B cell (primary cell): Measurements from ENCODE around the gene TENM3. TPM values are rescaled to one million over a fixed set of nuclear protein-coding genes. Genes with fewer than 3 reads are reported as not detected.

Experiments
- ATAC-seq: fragments of 200-7000 bp; cut with Tn5 transposase; one replicate; pipeline ENCODE4 v1.10.0; 2021; ENCODE audit warnings: low read depth, mild to moderate bottlenecking, moderate number of reproducible peaks, moderate library complexity
- CTCF ChIA-PET: fragments of 350-600 bp; sonication (Branson Sonifier 250); formaldehyde crosslinking; loops from one replicate; lab custom pipeline; 2021; ENCODE audit warnings: antibody characterized with exemption, inconsistent platforms; lab: Charles Lee
- POLR2A ChIA-PET: fragments of 350-600 bp; sonication (Branson Sonifier 250); formaldehyde crosslinking; loops from one replicate; lab custom pipeline; 2021; ENCODE audit warnings: antibody characterized with exemption; lab: Charles Lee
- DNase-seq: peaks from one replicate; pipeline ENCODE4 v3.0.0; 2013
- H2AFZ ChIP-seq: 2 replicates; pipeline ENCODE4 v1.6.1; 2012; ENCODE audit warnings: mild to moderate bottlenecking, low read depth, low read length; ENCODE audit not compliant: insufficient read depth, poor library complexity, severe bottlenecking
- H3K27ac ChIP-seq, 2 donors: 1 replicate in 1 of 2; 2 replicates in 1 of 2; pipeline ENCODE4 v1.5.1; 2012 to 2013; ENCODE audit warnings: low read length in 2 of 2, mild to moderate bottlenecking in 2 of 2, moderate library complexity in 1 of 2
- H3K27me3 ChIP-seq, 4 experiments: fragments of 200-600 bp in 1 of 4; sonication (generic) in 1 of 4; replicated peaks in 1 of 4; 1 replicate in 2 of 4; 2 replicates in 2 of 4; pipeline versions ENCODE4 v1.6.1 to v1.7.0; 2013 to 2016; ENCODE audit warnings: low read length in 3 of 4, mild to moderate bottlenecking in 2 of 4, mixed read lengths in 1 of 4, moderate library complexity in 1 of 4; ENCODE audit not compliant: insufficient read depth in 4 of 4, control insufficient read depth in 3 of 4; ENCODE audit errors: control extremely low read depth in 1 of 4
- H3K36me3 ChIP-seq, 2 experiments: replicated peaks in 1 of 2; 1 replicate in 1 of 2; 2 replicates in 1 of 2; pipeline versions ENCODE4 v1.6.1 to v1.7.1; 2013; ENCODE audit warnings: low read length in 1 of 2; ENCODE audit not compliant: insufficient read depth in 2 of 2, control insufficient read depth in 1 of 2; ENCODE audit errors: control extremely low read depth in 1 of 2, extremely low read depth in 1 of 2
- H3K4me1 ChIP-seq, 2 donors: fragments of 200-600 bp in 1 of 2; sonication (generic) in 1 of 2; 1 replicate in 1 of 2; 2 replicates in 1 of 2; pipeline versions ENCODE4 v1.5.1 to v1.6.1; 2013 to 2017; ENCODE audit warnings: low read length in 2 of 2; ENCODE audit not compliant: control insufficient read depth in 2 of 2, insufficient read depth in 2 of 2
- H3K4me2 ChIP-seq: replicated peaks from 2 replicates; pipeline ENCODE3; 2012; ENCODE audit warnings: mild to moderate bottlenecking, low read depth, low read length; ENCODE audit not compliant: poor library complexity, severe bottlenecking
- H3K4me3 ChIP-seq, 5 experiments: fragments of 200-600 bp in 1 of 5; sonication (generic) in 1 of 5; 1 replicate in 3 of 5; 2 replicates in 2 of 5; pipeline versions ENCODE4 v1.5.1 to v1.7.0; 2011 to 2016; ENCODE audit warnings: low read length in 4 of 5, mild to moderate bottlenecking in 4 of 5, low read depth in 2 of 5, control low read depth in 1 of 5, moderate library complexity in 1 of 5; ENCODE audit not compliant: insufficient read depth in 1 of 5; ENCODE audit errors: control extremely low read depth in 1 of 5, extremely low read depth in 1 of 5
- H3K79me2 ChIP-seq: fragments of 200-600 bp; sonication (generic); one replicate; pipeline ENCODE4 v1.6.0; 2016; ENCODE audit warnings: low read length; ENCODE audit not compliant: control insufficient read depth, insufficient read depth
- H3K9ac ChIP-seq: fragments of 200-600 bp; sonication (generic); 2 replicates; pipeline ENCODE4 v1.6.1; 2017; ENCODE audit warnings: mild to moderate bottlenecking, low read length, moderate library complexity
- H3K9me3 ChIP-seq, 3 donors: one replicate each; pipeline versions ENCODE4 v1.6.1 to v1.7.1; 2013; ENCODE audit warnings: low read length in 2 of 3; ENCODE audit not compliant: control insufficient read depth in 2 of 3, insufficient read depth in 1 of 3; ENCODE audit errors: control extremely low read depth in 1 of 3
- H4K20me1 ChIP-seq: 2 replicates; pipeline ENCODE4 v1.6.0; 2012; ENCODE audit warnings: mild to moderate bottlenecking, low read length; ENCODE audit not compliant: insufficient read depth, control insufficient read depth, poor library complexity, severe bottlenecking
- H3K27ac Mint-ChIP-seq: one replicate; pipeline ENCODE4 v1.8.0; 2021; ENCODE audit warnings: mixed read lengths
- H3K27me3 Mint-ChIP-seq: one replicate; pipeline ENCODE4 v1.8.0; 2021; ENCODE audit warnings: mixed read lengths
- H3K4me1 Mint-ChIP-seq: one replicate; pipeline ENCODE4 v1.8.0; 2021; ENCODE audit warnings: mixed read lengths
- H3K4me3 Mint-ChIP-seq: one replicate; pipeline ENCODE4 v1.8.0; 2021; ENCODE audit warnings: mixed read lengths
- H3K9me3 Mint-ChIP-seq: one replicate; pipeline ENCODE4 v1.8.0; 2022; ENCODE audit warnings: mixed read lengths; ENCODE audit not compliant: insufficient read depth
- CTCF ChIP-seq: fragments of 200-600 bp; IDR thresholded peaks from one replicate; pipeline ENCODE4 v1.8.0; 2022; ENCODE audit warnings: antibody characterized with exemption, mild to moderate bottlenecking
- EZH2 ChIP-seq: IDR thresholded peaks from 2 replicates; pipeline ENCODE4 v1.6.1; 2012; ENCODE audit warnings: borderline replicate concordance, low read depth, mild to moderate bottlenecking, moderate library complexity, low read length; ENCODE audit not compliant: insufficient read depth, poor library complexity, severe bottlenecking
- WGBS: methylation state at CpG from one replicate; pipeline ENCODE4 v1.1.5; 2013; ENCODE audit warnings: missing lambda C conversion rate; ENCODE audit not compliant: insufficient coverage; 5-methylcytosine and 5-hydroxymethylcytosine counted together
- intact Hi-C: fragments of 100-400 bp; cut with micrococcal nuclease; formaldehyde crosslinking; loops from one replicate; pipeline ENCODE4 v1.10.0; 2022
- polyA plus RNA-seq: library from polyadenylated mRNA; depleted of rRNA; stranded (reverse); fragments of >200 nt; gene quantifications from 2 replicates; pipeline ENCODE4 v1.2.3, GENCODE V29; 2012
- total RNA-seq, 2 donors: library from RNA; stranded (reverse); fragments of 120-200 nt in 1 of 2; gene quantifications; 1 replicate in 1 of 2; 2 replicates in 1 of 2; pipeline versions ENCODE4 v1.2.3 to v1.2.4, GENCODE V29; 2013 to 2022

Gene TENM3
- total and polyA plus RNA-seq, 2 donors (not counting 1 experiment from before 2014, with no cell fraction given), result not detected

DNA sequence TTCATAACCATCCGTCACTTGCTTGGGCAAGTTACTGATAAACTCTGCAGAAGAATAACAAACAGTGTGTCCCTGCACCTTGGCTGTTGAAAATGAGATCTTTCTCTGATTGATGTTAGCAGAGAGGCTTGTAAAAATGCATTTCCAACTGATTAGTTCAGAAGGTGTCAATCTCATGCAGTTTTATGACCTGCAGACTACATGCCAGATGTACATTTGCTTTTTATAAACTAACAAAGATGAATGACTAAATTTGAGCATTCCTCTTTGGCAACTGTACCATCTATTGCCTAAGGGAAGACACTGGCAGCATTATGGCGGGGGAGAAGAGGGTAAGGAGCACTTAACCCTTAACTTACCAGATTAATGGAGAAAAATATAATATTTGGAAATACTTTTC is 481.2 kb downstream of the TENM3 start:
- DNase-seq (no peak), ATAC-seq (no peak)
- Histone ChIP-seq H3K36me3 (no peaks in the 10 kb centered on the region), H3K27ac (no peak overlapping the region), H4K20me1 (no peaks in the 10 kb centered on the region), H3K27me3 (no peaks in the 10 kb centered on the region), H3K4me3 (no peak overlapping the region), H3K79me2 (no peaks in the 10 kb centered on the region), H2AFZ (no peak overlapping the region), H3K9ac (no peak overlapping the region), H3K4me2 (no peak overlapping the region), H3K4me1 (no peaks in the 10 kb centered on the region), H3K9me3 (no peaks in the 10 kb centered on the region)
- TF ChIP-seq CTCF (no peak), EZH2 (no peak)
- intact Hi-C loops, result no loop called here
- Mint-ChIP-seq H3K4me1 (no peaks in the 10 kb centered on the region), H3K9me3 (no peaks in the 10 kb centered on the region), H3K27me3 (no peaks in the 10 kb centered on the region), H3K27ac (no peak overlapping the region), H3K4me3 (no peak overlapping the region)
- POLR2A ChIA-PET, result no interaction called here
- CTCF ChIA-PET, result no interaction called here
- 88% methylated on average over 1 of the region's 2 CpGs for WGBS

DNA sequence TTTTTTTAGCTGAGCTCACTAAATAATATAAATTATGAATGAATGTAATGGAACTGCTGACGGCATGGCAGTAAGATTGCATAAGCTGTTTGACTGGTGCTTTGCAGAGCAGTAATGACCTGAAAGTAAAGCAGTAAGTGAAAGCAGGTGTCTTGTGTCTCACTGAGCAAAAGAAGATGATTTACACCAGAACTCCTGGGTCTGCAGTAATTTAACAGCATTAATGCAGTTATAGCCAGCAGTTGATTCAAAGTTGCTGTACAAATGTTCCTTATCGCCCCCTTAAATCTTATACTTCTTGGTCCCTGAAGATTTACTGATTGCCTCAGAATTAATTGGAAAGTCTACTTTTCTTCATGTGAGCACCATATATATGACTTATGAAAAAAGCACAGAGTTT is 486.3 kb downstream of the TENM3 start:
- no peaks in the 10 kb centered on the region for H3K36me3 ChIP-seq
- Mint-ChIP-seq H3K9me3 (no peaks in the 10 kb centered on the region), H3K4me3 (no peak overlapping the region), H3K27ac (no peak overlapping the region), H3K27me3 (no peaks in the 10 kb centered on the region), H3K4me1 (no peaks in the 10 kb centered on the region)
- intact Hi-C loops, result no loop called here
- H4K20me1 ChIP-seq, result no peaks in the 10 kb centered on the region
- DNase-seq (no peak), ATAC-seq (no peak)
- POLR2A ChIA-PET, result no interaction called here
- H3K4me3 ChIP-seq, result no peak overlapping the region
- H2AFZ ChIP-seq, result no peak overlapping the region
- CTCF ChIA-PET, result no interaction called here
- 100% methylated on average over 1 of the region's 2 CpGs for WGBS
- no peaks in the 10 kb centered on the region for H3K9me3 ChIP-seq
- H3K27ac ChIP-seq, result no peak overlapping the region
- no peak for TF ChIP-seq CTCF
- TF ChIP-seq EZH2, result no peak
- no peaks in the 10 kb centered on the region for H3K4me1 ChIP-seq
- no peak overlapping the region for H3K4me2 ChIP-seq
- no peak overlapping the region for H3K9ac ChIP-seq
- H3K79me2 ChIP-seq, result no peaks in the 10 kb centered on the region
- H3K27me3 ChIP-seq, result no peaks in the 10 kb centered on the region
